Right ventricle myocardium inferior (tissue), 1 donor: ENCODE measurements around the gene MAD1L1. TPM values are rescaled to one million over a fixed set of nuclear protein-coding genes. Genes with fewer than 3 reads are reported as not detected.

Experiments used
- ATAC-seq: fragments of 200-7000 bp; cut with Tn5 transposase; one replicate; pipeline ENCODE4 v1.9.1; 2020; ENCODE audit warnings: mild to moderate bottlenecking, moderate library complexity
- DNase-seq: peaks from one replicate; pipeline ENCODE4 v3.0.0; 2021; ENCODE audit errors: missing footprints
- intact Hi-C: fragments of 100-400 bp; cut with DNase I; formaldehyde crosslinking; loops from one replicate; pipeline ENCODE4 v1.11.0; 2022
- total RNA-seq: library from RNA; stranded (reverse); fragmentation: NEBNext Ultra II Directional; extraction: Animal tissue kit (Norgen Biotek cat#: 25700); gene quantifications from one replicate; pipeline ENCODE4 v1.2.1, GENCODE V29; 2021
- donor health status: DM: no; HTN: yes; CAD: no; lungs with severe emphysema.

The MAD1L1 gene
- total RNA-seq, 1 donor from 2014 or later = 19.1 TPM

- ATAC-seq (no peak), DNase-seq (peak; percentile 34)
- intact Hi-C loops = no loop called here
These were observed 280.5 kb downstream of the MAD1L1 start for GRCh38 chr7:1952169-1952760.

- intact Hi-C loops = no loop called here
- DNase-seq (peak; percentile 65), ATAC-seq (no peak)
These were observed 281.1 kb downstream of the MAD1L1 start for GRCh38 chr7:1951600-1951999.

- intact Hi-C loops = no loop called here
- ATAC-seq (no peak), DNase-seq (peak; percentile 71)
These were observed 281.6 kb downstream of the MAD1L1 start for GRCh38 chr7:1951159-1951536.

- ATAC-seq = no peak
These were observed 282.1 kb downstream of the MAD1L1 start for GRCh38 chr7:1950452-1951158.

DNA sequence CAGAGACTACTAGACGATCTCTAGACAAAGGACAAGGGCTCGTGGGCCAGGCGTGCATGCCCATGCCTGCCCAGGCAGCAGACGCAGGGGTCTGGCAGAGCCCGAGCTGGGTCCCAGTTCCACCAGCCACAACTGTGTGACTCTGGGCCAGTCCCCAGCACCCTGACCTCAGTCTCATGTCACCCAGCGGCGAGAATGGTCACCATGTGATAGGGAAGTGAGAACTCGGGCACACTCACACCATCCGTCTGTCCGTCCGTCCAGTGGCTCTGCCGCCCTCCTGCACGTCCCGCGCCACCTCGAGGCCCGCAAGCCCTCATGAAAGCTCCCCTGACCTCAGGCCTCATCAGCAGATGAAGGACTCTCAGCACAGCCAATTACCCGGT lies 282.7 kb downstream of the MAD1L1 start:
- ATAC-seq = no peak
- intact Hi-C loops = no loop called here
- peak; percentile 57 for DNase-seq

More at GRCh38 chr7:1950452-1951158, 282.1 kb downstream of the MAD1L1 start:
- DNase-seq = peak; percentile 28
- intact Hi-C loops = no loop called here

DNA sequence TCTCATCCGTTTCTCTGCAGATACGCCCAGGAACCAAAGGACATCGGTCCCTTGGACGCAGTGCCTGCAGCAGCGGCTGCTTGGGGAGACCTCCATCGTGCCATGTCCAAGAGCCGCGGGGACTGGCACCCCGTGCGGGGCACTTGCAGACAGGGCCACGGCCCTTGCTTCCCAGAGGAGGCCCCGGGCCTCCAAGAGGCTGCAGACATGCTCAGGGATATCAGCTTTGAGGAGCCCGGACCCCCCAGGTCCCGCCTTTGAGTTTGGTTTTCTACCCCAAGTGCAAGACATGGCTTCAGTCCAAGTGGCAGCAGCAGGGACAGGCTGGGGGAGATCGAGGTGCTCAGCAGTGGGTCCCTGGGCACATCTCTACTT lies 283.1 kb downstream of the MAD1L1 start:
- intact Hi-C loops = no loop called here
- ATAC-seq (no peak), DNase-seq (peak; percentile 60)

DNA sequence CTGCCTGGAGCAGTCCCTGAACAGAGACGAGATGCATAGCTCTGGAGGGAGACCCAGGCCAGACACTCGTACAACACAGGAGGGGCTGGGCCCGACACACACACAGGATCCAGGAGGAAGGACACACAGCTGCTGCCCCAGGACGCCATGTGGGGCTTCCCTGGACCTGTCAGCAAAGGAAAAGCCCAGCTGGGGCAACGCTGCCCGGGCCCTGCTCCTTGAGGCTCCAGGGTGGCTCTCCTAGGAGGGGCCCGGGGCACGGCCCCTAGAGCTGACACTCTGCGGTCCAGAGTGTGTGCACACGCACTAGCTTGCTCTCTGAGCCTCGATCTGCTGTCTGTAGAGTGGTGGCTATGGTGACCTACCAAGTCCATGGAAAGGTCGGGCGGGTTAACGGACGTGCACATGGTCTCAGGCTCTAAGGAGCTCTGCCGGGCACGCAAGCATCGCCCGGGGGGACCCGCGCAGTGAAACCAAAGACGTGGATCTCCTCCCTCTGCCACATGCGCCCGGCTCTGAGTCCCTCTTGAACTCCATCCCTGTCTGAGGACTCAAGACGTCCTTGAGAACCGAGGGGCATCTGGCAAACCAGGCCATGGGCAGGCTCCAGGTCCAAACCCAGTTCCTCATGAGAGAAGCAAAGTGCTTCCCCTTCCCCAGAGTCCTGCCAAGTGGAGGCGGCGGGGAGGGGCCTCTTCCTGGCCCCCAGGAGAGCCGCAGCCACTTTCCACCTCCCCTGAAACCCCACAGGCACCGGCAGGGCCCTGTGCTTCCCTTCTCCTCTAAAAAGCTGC lies 283.7 kb downstream of the MAD1L1 start:
- DNase-seq (peak; percentile 68), ATAC-seq (no peak)
- intact Hi-C loops = no loop called here

- DNase-seq (peak; percentile 60), ATAC-seq (no peak)
- intact Hi-C loops = no loop called here
These were observed 284.4 kb downstream of the MAD1L1 start for GRCh38 chr7:1948301-1948796.

- intact Hi-C loops = no loop called here
- DNase-seq (peak; percentile 57), ATAC-seq (no peak)
These were observed 285.0 kb downstream of the MAD1L1 start for GRCh38 chr7:1947586-1948217.

- DNase-seq = peak; percentile 61
- ATAC-seq = no peak
- intact Hi-C loops = no loop called here
These were observed 285.8 kb downstream of the MAD1L1 start for GRCh38 chr7:1946773-1947450.

DNA sequence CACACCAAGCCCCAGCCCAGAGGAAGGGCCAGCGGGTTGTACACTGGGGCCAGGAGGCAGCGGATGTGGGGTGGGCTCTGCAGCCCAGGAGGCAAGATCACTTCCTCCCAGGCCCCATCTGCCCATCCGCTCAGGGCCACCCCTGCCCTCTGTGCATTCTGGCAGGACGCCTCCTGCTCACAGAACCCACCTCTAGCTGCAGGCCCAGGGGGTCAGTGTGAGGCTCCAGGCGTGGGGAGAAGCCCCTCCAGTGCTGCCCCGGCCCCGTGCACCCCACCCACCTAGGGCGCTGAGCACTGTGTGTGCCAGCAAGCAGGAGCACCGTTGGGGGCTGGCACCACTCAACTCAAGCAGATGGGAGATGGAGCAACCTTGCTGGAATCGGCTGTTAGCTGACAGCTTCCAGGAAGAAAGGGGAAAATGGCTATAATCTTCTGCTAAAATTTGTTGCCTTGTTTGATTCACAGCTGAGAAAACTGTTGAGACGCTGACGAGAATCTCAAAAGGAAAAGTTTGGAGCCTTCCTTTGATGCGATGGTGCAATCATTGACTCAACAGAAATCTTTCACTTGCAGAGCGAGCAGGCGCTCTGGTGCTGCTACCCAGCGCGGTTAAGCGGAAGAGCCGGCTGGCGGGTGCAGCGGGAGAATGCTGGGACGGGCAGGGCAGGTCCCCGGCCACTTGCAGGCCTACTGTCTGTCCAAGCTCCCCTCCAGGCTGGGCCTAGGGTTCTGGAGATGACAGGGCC lies 286.5 kb downstream of the MAD1L1 start:
- intact Hi-C loops = no loop called here
- ATAC-seq (no peak), DNase-seq (peak; percentile 40)

GRCh38 chr7:1945558-1945957 lies 287.2 kb downstream of the MAD1L1 start:
- ATAC-seq = no peak
- intact Hi-C loops = no loop called here
- DNase-seq = no peak

DNA sequence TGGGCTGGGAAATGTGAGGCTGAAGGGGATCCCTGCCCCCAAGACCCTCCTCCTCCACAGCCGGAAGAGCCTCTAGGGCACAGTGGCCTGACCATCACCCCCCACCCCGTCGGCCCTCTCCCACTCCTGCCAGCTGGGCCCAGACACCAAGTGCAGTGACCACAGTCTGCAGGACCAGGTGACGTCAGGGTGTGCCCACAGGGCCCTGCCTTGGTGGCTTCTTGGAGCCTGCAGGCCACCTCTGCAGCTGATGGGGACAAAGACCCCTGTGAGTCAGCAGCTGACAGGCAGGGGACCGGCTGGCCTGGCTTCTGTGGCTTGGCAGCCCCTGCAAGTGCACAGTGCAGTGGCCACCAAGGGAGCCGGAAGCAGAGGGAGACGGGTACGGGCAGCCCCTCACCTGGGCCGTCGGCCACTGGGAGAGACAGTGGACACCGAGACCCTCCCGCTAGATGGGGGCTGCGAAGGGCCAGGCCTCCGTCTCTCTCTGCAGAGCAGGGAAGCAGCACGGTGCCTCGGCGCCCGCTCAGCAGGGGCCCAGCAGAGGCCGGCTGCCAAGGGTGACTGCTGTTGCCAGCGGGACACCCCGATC lies 288.0 kb downstream of the MAD1L1 start:
- DNase-seq = peak; percentile 56
- ATAC-seq = no peak
- intact Hi-C loops = no loop called here

GRCh38 chr7:1943933-1944618 lies 288.7 kb downstream of the MAD1L1 start:
- intact Hi-C loops = no loop called here
- DNase-seq (peak; percentile 37), ATAC-seq (no peak)

DNA sequence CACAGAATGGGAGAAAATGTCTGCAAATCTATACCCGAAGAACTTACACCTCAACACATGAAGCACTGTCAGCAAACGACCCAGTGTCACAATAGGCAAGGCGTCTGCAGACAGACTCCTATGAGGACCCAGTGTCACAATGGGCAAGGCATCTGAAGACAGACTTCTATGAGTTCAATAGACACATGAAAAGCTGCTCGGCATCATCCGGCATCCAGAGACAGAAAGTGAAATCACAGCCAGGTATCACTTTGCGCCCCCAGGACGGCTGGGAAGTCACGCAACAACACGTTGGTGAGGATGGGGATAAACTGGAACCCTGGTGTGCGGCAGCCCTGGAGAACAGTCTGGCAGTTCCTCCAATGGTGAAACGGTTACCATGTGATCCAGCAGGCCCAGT lies 289.4 kb downstream of the MAD1L1 start:
- intact Hi-C loops = no loop called here
- no peak for ATAC-seq
- peak; percentile 43 for DNase-seq

DNA sequence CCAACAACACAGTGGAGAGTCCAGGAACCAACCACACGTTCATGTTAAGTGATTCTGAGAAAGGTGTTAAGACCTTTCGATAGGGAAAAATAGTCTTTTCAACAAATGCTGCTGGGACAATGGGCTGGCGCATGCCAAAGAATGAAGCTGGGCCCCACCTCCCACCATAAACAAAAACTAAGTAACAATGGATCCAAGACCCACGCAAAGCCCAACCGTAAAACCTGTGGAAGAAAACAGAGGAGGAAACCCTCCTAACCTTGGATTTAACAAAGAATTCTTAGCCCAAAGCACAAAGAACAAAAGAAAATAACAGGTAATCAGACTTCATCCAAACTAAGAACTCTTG lies 289.8 kb downstream of the MAD1L1 start:
- DNase-seq = no peak
- no peak for ATAC-seq
- intact Hi-C loops = no loop called here

GRCh38 chr7:1942243-1942940 lies 290.4 kb downstream of the MAD1L1 start:
- no peak for ATAC-seq
- intact Hi-C loops = no loop called here
- peak; percentile 53 for DNase-seq
